Subcutaneous adipose tissue (tissue), 4 donors: ENCODE results near the gene TUNAR. TPM values are rescaled to one million over a fixed set of nuclear protein-coding genes. Genes with fewer than 3 reads are reported as not detected.

ENCODE experiments used
- total RNA-seq, 4 donors: library from RNA; depleted of rRNA; stranded (reverse); fragments of >200 nt; gene quantifications; one replicate each; pipeline ENCODE4 v1.1.0, GENCODE V29; 2016
- TF ChIP-seq, protein P1 (sequence below): fragments of 450-650 bp; IDR thresholded peaks from one replicate; pipeline ENCODE4 v1.5.1; 2016; ENCODE audit warnings: low read depth, mild to moderate bottlenecking, control low read depth, antibody characterized with exemption, moderate library complexity

TUNAR gene
- total RNA-seq, 4 donors from 2014 or later, result not detected

DNA sequence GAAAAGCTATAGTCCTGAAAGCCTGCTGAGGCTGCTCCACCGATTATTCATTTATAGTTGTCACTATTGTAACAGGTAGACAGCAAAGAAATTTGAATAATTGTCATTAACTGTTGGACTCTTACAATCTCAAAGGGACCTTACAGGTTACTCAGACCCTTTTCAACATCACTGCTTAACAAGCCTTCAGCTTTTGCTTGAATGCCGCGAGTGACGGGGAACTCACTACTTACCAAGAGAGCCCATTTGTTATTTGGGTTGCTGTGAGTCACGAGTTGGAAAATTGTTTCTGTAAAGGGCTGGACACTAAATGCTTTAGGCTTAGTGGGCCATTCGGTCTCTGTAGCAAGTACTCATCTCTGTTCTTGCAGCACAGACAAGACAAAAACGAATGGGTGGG is 5.9 kb upstream of the TUNAR start:
- TF ChIP-seq, protein P1, sequence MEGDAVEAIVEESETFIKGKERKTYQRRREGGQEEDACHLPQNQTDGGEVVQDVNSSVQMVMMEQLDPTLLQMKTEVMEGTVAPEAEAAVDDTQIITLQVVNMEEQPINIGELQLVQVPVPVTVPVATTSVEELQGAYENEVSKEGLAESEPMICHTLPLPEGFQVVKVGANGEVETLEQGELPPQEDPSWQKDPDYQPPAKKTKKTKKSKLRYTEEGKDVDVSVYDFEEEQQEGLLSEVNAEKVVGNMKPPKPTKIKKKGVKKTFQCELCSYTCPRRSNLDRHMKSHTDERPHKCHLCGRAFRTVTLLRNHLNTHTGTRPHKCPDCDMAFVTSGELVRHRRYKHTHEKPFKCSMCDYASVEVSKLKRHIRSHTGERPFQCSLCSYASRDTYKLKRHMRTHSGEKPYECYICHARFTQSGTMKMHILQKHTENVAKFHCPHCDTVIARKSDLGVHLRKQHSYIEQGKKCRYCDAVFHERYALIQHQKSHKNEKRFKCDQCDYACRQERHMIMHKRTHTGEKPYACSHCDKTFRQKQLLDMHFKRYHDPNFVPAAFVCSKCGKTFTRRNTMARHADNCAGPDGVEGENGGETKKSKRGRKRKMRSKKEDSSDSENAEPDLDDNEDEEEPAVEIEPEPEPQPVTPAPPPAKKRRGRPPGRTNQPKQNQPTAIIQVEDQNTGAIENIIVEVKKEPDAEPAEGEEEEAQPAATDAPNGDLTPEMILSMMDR, result no peak

DNA sequence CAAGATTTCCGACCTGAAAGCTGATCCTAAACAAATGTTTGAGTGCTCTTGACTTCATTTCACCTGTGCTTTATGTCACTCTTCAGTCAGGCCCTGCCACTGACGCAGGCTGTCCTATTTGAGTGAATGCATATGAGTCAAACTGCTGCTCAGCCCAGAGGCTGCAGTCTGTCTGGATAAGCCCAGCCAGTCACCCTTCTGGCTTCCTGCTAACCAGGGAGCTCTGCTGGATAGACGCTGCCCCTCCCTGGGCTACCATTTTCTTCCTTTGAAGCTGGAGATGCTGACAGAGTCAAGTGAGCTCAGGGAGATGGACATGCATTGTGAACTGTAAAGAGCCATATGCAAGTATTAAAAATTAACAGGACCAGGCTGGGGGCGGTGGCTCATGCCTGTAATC is 5.1 kb upstream of the TUNAR start:
- TF ChIP-seq, protein P1, result no peak

DNA sequence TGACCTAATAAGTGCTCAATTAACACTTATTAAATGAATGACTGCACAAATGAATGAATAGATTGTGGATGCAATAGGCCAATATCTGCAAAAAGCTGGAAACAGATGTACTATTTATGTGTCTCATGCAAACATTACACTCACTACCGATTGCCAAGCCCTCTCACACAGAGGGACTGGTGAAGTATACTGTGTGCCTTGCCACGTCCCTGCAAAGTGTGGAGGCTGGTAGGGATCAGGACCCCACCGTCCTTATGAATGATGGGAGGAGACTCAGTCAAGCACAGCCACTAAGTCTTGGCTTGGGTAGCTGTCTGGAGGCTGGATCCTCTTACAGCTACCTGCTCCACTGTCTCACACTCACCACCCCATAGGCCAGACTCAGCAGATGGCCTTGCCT is 3.9 kb upstream of the TUNAR start:
- TF ChIP-seq, protein P1, result no peak

- TF ChIP-seq, protein P1, result no peak
These were observed 536 bp upstream of the TUNAR start for GRCh38 chr14:95875831-95876760.

DNA sequence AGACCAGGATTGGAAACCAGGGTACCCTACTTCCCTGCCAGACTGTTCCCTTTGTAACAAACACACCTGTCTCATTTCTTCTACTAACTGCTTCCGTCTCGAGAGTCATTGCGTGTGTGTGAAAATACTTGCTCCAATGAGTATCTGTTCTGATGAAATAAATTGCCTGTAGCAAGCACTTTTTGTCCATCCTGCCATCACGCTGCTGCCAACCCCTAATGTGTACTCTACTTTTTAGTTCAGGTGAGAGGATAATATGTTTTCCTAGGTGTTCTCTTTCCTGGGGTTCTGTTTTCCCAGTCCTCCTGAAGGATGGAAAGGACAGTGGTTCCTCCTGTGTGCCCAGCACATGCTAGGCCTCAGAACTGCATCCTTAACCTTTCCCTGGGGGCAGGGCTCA is 1.0 kb downstream of the TUNAR start:
- TF ChIP-seq, protein P1, result no peak

- TF ChIP-seq, protein P1, result no peak
These were observed 7.7 kb downstream of the TUNAR start for GRCh38 chr14:95884377-95884776.

- TF ChIP-seq, protein P1, result no peak
These were observed 8.6 kb downstream of the TUNAR start for GRCh38 chr14:95885278-95885677.
